ENCODE data around the gene FMO5. TPM values are rescaled to one million over a fixed set of nuclear protein-coding genes. Genes with fewer than 3 reads are reported as not detected.

FMO5 gene
- total RNA-seq, 1 experiment from 2014 or later, result 3.4 TPM

GRCh38 chr1:147151244-147151643 is 73.9 kb downstream of the FMO5 start:
- no peak for DNase-seq (ENCODE audit: low read depth)

- DNase-seq (ENCODE audit: low read depth), result no peak
These were observed 82.3 kb downstream of the FMO5 start for GRCh38 chr1:147142886-147143285.

Other genes with a start within 250 kb of the FMO5 start
- gene PRKAB2, start 52.9 kb downstream of the FMO5 start, total RNA-seq (2014; rRNA removed; shearing (Covaris generic)), result 12.9 and 20.8 TPM in 2 replicates
- 23.2 and 25.7 TPM in 2 replicates for gene CHD1L, start 17.3 kb upstream of the FMO5 start, total RNA-seq (2014; rRNA removed; shearing (Covaris generic))